RPMI8226 (cell line): Measurements from ENCODE around the gene OLFM2.

Source experiments
- DNase-seq: peaks from one replicate; pipeline ENCODE4 v3.0.0-alpha.2; 2015

Gene OLFM2

DNA sequence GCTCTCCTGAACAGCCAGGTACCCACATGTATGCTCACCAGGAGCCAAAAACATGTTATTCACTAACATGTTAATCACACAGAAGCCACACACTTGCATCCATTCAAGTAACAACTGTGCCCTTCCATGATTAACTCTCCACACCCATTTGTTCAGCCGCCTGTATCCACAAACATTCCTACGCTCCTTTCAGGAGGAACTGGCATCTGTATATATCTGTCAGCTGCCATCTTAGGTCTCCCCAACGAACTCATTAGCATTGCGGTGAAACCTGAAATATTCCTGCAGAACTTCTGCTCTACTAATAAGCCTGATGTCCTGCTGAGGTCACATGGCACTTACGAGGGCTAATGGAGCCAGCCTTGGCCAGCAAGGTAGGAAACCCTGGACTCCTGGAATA lies 33.0 kb downstream of the OLFM2 start:
- DNase-seq: no peak

DNA sequence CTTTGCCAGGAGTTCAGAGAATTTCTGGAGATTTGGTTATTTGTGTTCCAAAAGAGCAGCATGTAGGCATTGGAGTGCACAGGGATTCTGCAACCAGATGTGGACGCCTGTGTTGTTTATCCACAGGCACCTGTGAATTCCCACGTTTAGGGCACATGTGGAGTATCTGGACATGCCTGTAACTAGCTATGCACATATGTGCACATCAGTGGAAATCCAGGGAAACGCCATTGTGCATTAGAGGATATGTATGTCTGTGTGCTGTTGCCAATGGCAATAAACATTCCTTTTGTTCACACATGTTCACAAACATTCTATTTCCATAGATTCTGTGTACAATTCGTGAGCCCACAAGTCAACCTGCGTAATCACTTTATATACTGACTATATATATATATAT lies 34.7 kb downstream of the OLFM2 start:
- no peak for DNase-seq

DNA sequence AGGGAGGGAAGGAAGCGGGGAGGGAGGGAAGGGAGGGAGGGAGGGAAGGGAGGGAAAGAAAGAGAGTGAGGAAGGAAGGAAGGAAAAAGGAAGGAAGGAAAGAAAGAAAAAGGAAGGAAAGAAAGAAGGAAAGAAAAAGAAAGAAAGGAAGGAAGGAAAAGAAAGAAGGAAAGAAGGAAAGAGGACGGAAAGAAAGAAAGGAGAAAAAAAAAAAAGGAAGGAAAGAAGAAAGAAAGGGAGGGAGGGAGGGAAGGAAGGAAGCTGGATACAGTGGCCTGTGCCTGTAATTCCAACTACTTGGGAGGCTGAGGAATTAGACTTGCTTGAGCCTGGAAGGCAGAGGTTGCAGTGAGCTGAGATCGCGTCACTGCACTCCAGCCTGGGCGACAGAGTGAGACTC lies 35.3 kb downstream of the OLFM2 start:
- no peak for DNase-seq

DNA sequence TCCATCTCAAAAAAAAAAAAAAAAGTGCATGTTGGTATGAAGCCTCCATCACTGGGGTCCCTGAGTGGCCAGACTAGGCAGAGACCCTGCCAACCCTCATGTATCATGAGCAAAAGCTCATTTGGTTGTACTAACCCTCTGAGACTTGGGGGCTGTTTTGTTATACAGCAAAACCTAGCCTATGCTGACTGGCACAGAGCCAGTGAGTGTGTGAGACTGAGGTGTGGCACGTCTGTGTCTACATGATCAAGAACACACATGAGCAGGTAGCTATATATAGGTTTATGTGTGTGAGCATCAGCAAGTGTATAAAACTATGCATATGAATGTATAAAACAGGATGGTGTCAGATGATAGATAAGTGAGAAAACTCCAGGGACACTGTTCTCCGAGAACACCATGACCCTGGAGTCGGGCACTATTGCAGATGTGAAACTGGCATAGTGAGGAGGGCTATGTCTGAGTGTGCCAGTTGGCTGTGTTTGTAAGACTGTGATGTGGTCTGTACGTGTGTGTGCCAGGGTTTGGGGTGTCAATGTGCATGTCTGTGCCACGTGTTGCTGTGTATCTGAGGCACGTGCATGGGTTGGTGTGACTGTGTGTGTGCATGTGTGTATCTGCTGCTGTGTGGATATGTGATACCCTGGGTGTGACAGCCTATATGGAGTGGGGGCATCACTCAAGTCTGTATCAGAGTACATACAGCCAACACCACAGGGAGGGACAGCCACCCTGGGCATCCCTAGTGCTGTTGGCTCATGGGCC lies 44.5 kb downstream of the OLFM2 start:
- DNase-seq: no peak

DNA sequence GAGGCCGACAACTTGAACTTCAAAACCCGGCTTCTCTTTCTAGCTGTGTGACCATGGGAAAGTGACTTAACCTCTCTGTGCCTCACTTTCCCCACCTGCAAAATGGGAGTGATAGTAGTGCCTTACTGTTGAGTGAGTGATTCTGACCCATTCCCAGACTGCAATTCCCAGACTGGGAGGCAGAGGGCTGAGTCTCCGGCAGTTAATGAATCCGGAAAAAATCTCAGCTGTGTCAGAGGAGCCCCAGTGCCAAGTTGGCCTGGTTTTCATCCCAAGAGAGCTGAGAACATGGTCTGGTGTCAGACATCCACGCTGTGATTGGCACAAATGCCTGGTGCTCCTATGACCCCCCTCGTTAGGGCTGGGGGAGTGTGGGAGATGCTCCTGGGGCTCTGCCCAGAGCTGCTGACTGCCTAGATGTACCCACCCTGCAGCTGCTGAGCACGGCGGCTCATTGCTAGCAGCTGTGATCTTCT lies 51.2 kb downstream of the OLFM2 start:
- no peak for DNase-seq

DNA sequence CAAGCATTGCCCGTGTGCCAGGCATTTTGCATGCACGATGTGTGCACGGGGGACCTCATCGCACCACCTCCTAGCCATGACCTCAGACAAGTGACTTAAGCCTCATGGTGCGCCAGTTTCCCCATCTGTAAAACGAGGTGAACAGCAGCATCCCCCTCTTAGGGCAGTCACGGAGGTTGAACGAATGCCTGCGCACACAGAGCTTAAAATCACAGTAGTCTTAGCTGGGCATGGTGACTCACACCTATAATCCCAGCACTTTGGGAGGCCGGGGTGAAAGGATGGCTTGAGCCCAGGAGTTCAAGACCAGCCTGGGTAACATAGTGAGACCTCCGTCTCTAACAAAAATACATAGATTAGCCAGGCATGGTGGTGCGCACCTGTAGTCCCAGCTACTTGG lies 52.6 kb downstream of the OLFM2 start:
- no peak for DNase-seq

DNA sequence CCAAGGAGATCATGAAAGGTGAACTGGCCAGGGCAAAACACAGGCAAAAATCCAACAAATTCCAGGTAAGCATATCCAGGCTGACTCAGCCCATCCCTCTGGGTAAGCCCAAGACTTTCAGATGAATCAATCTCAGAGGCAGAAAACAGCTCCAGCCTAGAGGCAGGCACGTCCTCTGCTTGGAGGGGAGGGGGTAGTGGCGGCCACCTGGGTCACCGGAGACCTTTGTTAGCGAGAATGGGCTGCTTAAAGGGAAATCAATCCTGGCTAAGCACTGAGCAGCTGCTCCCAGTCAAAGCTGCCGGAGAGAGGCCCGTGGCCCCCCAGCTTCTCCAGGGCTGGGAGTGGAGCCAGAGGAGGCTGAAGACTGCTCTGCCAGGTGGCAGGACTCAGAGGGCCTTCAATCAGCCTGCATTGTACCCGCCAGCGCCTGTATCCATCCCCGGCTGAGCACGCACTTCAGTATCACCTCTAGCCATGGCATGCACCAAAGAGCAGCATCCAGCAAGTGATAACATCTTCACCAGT lies 53.0 kb downstream of the OLFM2 start:
- no peak for DNase-seq

DNA sequence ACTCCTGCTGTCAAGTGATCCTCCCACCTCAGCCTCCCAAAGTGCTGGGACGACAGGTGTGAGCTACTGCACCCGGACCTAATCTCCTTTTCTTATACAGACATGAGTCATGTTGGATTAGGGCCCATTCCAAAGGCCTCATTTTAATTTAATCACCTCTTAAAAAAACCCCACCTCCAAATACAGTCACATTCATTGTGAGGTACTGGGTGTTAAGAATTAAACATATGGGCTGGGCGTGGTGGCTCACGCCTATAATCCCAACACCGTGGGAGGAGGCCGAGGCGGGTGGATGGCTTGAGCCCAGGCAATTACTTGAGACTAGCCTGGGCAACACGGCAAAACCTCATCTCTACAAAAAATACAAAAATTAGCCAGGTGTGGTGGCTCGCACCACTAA lies 54.6 kb downstream of the OLFM2 start:
- DNase-seq: no peak

DNA sequence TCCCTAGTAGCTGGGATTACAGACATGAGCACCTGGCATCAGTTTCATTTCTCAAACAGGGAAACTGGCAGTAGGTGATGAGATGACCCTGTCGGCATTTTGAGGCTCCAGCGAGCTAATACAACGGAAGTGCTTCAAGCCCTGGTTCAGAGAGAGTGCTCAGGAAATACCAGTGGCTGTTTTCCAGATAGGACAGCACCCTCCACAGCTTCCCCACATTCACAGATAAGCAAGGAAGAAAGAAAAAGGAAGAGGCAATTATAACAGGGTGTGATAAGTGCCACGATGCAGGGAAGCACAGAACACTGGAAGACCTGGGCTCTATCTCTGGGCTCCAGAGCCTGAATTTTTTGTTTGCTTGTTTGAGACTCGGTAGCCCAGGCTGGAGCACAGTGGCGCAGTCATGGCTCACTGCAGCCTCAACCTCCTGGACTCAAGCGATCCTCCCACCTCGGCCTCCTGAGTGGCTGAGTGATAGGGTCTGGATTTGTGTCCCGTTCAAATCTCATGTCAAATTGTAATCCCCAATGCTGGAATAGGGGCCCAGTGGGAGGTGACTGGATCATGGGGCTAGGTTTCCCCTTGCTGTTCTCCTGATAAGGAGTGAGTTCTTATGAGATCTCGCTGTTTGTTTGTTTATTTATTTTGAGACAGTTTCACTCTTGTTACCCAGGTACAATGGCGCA lies 57.7 kb downstream of the OLFM2 start:
- DNase-seq: peak; percentile 54

DNA sequence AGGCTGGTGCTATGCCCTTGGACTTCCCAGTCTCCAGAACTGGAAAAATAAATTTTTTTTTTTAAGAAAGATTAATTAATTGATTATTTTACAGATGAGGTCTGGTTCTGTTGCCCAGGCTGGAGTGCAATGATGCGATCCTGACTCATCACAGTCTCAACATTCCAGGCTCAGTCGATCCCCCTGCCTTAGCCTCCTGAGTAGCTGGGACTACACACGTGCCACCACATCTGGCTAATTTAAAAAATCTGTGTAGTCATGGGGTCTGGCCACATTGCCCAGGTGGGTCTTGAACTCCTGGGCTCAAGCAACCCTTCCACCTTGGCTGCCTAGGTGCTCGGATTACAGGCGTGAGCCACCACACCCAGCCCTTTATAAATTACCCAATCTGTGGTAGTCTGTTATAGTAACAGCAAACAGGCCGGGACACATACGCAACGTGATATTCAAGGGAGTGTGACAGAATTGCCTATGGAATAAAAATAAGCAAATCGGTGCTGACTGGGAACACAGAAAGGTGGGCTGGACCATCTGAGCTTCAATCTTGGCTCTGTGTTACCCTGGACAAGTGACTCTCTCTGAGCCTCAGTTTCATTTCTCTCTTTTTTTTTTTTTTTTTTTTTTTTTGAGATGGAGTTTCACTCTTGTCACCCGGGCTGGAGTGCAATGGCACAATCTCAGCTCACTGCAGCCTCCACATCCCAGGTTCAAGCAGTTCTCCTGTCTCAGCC lies 58.4 kb downstream of the OLFM2 start:
- DNase-seq: no peak

DNA sequence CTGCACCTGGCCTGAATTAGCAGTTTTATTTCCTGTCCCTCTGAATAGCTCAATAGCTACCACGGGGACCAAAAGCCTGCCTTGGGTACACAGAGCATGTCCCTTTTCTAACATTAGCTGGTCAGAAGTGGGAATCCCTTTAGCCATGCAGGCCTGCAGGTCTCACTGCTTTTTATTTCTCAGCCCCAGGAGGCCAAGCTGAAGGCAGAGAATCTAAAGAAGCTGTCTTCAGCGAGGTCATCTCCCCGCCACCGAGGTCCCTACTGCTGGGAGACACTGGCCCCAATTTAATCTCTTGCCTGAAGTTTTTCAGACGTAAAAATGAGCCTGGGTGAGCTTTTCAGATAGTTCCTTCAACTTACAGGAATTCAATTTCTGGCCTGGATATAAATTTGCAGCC lies 60.5 kb downstream of the OLFM2 start:
- no peak for DNase-seq

DNA sequence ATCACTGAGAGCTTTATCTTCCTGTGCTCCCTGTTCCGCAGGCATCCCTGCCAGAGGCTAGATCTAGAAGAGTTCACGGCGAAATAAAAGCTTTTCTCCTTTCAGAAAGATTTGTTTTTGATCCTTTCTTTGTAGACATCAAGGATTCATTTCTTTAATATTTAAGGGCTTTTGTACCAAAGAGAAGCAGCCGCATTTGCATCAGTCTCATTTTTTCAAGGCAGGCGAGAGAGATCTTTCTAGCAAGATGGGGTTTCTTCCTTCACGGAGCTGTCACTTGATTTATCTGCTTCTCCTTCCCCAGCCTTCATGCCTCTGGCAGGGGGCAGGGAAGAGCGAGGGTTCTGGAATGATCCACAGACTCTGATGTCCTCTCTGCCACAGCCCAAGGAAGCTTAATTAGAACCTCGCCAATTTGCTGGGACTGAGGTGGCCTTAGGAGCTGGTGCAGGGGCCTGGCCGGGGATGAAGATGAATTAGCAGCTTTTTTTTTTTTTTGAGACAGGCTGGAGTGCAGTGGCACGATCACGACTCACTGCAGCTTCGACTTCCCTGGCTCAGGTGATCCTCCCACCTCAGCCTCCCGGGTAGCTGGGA lies 61.2 kb downstream of the OLFM2 start:
- no peak for DNase-seq

DNA sequence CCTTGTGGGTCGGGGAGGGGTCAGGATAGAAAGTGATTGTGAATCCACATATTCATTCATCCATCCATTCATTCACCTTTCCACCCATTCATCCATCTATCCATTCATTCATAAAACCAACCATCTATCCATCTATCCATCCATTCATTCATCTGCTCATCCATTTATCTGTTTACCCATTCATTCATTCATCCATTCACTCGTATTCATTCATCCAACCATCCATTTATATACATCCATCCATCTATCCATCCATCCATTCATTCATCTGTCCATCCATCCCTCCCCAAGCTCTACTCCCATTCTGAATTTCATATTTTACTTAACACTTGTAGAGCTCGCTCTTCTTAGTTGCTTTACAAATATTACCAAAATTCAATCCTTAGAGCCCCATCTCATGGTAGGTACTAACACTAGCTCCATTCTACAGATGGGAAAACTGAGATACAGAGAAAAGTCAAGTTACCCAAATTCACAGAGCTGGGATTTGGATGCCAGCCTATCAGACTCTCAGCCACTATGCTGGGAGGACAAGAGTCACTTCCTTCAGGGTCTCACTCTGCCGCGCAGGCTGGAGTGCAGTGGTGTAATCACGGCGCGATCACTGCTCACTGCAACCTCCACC lies 63.6 kb downstream of the OLFM2 start:
- no peak for DNase-seq

DNA sequence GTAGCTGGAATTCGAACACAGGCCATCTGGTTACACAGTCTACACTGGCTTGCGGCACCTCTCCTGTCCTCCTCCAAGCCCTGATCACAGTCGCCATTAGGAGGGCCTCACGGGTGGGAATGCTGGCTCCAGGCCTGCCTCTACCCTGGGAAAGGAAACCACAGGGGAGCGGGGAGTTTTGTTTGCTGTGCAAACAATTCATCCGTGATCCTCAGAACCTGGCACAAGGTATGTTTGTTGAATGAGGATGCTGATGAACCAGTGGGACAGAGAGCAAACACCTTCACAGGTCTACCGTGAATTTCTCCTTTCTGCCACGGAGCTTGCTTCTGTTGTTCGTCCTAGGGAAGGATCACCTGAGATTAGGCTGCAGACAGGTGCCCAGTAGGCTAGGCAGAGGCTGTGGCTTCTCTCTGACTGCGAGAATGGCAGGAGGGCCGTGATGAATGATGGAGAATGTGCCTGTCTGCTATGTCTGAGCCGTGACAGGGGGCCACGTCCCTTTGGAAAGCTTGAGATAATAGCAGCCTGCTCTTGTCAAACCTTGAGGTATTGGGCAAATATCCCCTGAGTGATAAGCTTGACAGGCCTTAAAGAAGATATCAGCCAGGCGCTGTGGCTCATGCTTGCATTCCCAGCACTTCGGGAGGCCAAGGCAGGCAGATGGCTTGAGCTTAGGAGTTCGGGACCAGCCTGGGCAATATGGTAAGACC lies 64.5 kb downstream of the OLFM2 start:
- DNase-seq: no peak

DNA sequence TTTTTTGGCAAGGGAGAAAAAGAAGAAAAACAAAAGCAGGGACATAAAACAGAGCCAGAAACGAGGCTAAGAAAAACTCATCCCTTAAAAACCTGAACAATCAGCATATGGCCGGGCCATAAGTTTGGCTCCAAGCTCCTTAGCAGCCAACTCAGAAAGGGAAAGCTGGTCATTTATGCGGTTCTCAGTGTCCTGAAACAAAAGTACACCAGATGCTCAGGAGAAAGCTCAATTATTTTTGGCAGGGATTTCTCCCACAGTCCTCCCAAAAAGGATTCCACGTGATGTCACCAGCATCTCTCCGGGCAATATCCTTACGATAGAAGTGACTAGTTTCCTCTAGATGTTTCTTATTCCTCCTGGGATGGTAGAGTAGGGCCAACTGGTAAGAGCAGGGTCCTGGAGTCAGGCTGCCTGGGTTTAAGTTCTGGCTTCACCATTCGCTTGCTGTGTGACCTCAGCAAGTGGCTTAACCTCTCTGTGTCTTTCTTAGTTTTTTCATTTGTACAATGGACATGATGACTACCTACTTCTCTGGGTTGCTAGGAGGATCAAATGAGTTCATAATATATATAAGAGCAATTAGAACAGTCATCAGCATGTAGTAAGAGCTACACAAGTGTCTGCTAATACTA lies 67.2 kb downstream of the OLFM2 start:
- no peak for DNase-seq

DNA sequence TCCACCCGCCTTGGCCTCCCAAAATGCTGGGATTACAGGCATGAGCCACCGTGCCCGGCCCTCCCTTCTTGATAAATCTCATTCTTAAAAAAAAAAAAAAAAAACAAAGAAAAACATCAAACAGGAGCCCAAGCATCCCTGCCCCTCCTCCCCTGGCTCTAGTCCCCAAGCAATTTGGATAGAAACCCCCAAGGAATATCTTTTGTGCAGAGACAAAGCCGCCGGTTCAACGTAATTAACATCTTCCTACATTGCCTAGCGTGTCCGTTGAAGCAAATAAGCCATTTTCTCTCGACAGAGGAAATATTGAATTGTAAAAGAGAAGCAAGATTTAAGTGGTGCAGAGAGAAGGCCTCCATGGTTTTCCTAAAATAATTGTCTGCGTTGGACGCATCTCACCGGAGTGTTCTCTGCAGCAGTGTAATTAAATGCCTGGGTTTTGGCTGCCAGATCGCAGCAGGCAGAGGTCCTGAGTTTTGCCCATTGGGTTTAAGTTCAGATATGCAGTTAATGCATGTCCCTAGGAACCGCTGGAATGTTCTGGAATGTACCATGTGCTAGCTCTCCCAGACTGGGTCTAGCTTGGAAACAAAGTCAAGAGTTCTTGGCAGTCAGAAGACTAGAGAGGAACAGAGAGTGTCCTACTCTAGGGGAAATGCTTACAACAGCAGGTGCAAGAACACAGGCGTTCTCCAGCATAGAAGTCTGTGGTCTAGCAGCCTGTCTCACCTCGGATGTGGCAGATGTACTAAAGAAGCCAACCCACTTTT lies 70.4 kb downstream of the OLFM2 start:
- DNase-seq: peak; percentile 82

DNA sequence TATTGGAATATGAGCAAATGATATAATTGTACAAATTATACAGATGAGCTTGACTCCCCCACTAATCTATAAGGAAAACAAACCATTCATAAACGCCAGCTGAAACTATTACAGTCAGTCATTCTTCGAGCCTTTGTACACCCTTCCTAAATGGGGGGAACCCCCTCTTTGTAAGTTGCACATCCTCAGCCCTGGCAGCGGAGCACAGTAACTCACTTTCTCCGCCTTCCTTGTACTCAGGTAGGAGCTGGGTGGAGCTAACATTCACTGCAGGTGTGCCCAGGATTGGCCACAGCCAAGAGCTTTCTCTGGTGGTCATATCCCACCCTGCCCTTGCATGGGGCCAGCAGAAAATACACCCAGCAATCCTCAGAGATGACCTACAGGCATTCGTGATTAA lies 72.6 kb downstream of the OLFM2 start:
- no peak for DNase-seq

DNA sequence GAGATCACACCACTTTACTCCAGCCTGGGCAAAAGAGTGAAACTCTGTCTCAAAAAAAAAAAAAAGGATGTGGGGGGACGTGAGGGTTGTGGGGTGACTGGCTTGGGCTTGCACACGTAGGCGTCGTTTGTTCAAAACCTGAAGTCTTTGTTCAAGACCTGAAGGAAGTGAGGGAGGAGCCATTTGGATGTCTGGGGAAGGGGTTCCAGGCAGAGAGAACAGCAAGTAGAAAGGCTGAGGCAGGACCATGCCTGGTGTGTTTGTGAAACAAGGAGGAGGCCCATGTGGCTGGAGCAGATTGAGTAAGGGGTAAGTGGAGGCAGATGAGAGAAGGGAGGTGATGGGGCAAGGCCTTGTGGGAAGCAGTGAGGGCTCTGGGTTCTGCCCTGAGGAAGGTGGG lies 73.4 kb downstream of the OLFM2 start:
- DNase-seq: no peak

DNA sequence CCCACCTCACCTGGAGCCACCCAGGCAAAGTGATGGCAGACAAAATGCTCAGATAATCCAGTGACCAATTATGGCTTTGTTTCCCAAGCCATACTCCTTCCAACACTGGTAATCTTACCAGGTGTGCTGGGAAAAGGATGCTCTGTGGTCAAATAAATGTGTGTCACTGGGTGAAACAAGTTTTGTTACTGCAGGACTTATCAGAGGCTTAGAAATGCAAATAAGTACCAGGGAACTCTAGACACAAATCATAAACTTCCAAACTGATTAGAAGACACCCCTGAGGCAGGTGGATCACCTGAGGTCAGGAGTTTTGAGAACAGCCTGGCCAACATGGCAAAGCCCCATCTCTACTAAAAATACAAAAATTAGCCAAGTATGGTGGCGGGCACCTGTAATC lies 74.8 kb downstream of the OLFM2 start:
- no peak for DNase-seq

DNA sequence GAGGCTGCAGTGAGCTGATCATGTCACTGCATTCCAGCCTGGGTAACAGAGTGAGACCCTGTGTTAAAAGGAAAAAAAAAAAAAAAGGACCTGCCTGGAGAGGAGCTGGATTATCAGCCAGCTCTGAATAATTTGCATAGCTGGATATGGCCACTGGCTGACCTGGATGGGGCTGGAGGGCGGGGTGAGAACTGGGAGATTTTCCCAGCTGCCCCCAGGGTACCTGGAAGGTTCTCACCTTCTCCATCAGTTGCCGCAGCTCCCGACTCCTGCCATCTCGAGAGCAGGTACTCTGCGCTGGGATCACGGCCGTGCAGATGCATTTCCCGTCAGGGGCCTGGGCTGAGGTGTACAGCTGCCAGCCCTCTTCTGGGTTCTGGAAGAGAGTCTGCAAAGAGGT lies 75.9 kb downstream of the OLFM2 start:
- no peak for DNase-seq

DNA sequence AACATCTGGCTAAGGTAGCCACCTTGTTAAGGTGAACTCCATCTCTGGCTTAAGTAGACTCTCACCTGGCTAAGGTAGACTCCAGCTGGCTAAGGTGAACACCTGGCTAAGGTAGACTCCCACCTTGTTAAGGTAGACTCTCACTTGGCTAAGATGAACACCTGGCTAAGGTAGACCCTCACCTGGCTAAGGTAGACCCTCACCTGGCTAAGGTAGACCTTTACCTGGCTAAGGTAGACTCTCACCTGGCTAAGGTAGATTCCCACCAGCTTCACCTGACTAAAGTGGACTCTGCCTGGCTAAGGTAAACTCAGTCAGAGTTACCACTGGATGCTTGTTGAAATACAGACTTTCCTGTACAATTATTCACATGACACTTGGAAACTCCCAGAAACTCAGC lies 77.5 kb downstream of the OLFM2 start:
- DNase-seq: no peak
